PC-9 (cell line): Measurements from ENCODE around the gene TMEM88. TPM values are rescaled to one million over a fixed set of nuclear protein-coding genes. Genes with fewer than 3 reads are reported as not detected.

ENCODE experiments used
- BruUV-seq: library from RNA; stranded (reverse); fragments of 400-500 nt; replicated peaks from 2 replicates; lab custom pipeline; 2021; lab: Mats Ljungman, UMichigan
- CTCF ChIA-PET: fragments of 300-600 bp; sonication (Branson Sonifier 250); formaldehyde crosslinking; loops from one replicate; lab custom pipeline; 2022; ENCODE audit warnings: antibody characterized with exemption; lab: Charles Lee
- POLR2A ChIA-PET: fragments of 300-600 bp; sonication (Branson Sonifier 250); formaldehyde crosslinking; loops from one replicate; lab custom pipeline; 2022; ENCODE audit warnings: antibody characterized with exemption; ENCODE audit not compliant: unreplicated experiment; lab: Charles Lee
- DNase-seq, 2 experiments: peaks; one replicate each; pipeline versions ENCODE4 v3.0.0 to v3.0.0-alpha.2; 2015 to 2022; ENCODE audit warnings: mixed read lengths in 1 of 2
- H2AFZ ChIP-seq: fragments of 200-600 bp; sonication (generic); 2 replicates; pipeline ENCODE4 v1.8.1; 2017; ENCODE audit warnings: antibody characterized with exemption
- H3F3A ChIP-seq: fragments of 200-600 bp; sonication (generic); 2 replicates; pipeline ENCODE4 v1.8.1; 2017; ENCODE audit warnings: antibody characterized with exemption, mild to moderate bottlenecking, low read depth; ENCODE audit not compliant: insufficient read depth
- H3K27ac ChIP-seq: fragments of 200-600 bp; sonication (generic); 2 replicates; pipeline ENCODE4 v1.6.1; 2016; ENCODE audit warnings: mixed run types
- H3K27me3 ChIP-seq: fragments of 200-600 bp; sonication (generic); 2 replicates; pipeline ENCODE4 v1.6.1; 2016; ENCODE audit warnings: low read depth, mixed run types; ENCODE audit not compliant: insufficient read depth
- H3K36me3 ChIP-seq: fragments of 200-600 bp; sonication (generic); 2 replicates; pipeline ENCODE4 v1.6.1; 2016; ENCODE audit warnings: low read depth, mixed run types
- H3K4me1 ChIP-seq: fragments of 200-600 bp; sonication (generic); replicated peaks from 2 replicates; pipeline ENCODE4 v1.6.1; 2016; ENCODE audit warnings: mixed run types; ENCODE audit not compliant: insufficient read depth
- H3K4me2 ChIP-seq: fragments of 200-600 bp; sonication (generic); 2 replicates; pipeline ENCODE4 v1.6.1; 2017; ENCODE audit warnings: mixed run types
- H3K4me3 ChIP-seq: fragments of 200-600 bp; sonication (generic); 2 replicates; pipeline ENCODE4 v1.6.1; 2016; ENCODE audit warnings: mixed run types
- H3K79me2 ChIP-seq: fragments of 200-600 bp; sonication (generic); 2 replicates; pipeline ENCODE4 v1.6.1; 2017; ENCODE audit warnings: low read depth, mixed run types
- H3K9me2 ChIP-seq: fragments of 200-600 bp; sonication (generic); 2 replicates; pipeline ENCODE4 v1.8.1; 2017; ENCODE audit warnings: mild to moderate bottlenecking; ENCODE audit not compliant: insufficient read depth
- H3K9me3 ChIP-seq: fragments of 200-600 bp; sonication (generic); 2 replicates; pipeline ENCODE4 v1.8.1; 2016; ENCODE audit warnings: low read depth; ENCODE audit not compliant: insufficient read depth
- H4K20me1 ChIP-seq: fragments of 200-600 bp; sonication (generic); 2 replicates; pipeline ENCODE4 v1.8.1; 2017; ENCODE audit not compliant: insufficient read depth
- CTCF ChIP-seq: fragments of 200-600 bp; sonication (generic); conservative IDR thresholded peaks from 2 replicates; pipeline ENCODE4 v1.6.1; 2017; ENCODE audit warnings: mixed run types, antibody characterized with exemption, mild to moderate bottlenecking, moderate library complexity
- EZH2 ChIP-seq: fragments of 200-600 bp; sonication (generic); IDR thresholded peaks from 2 replicates; pipeline ENCODE4 v1.8.0; 2017; ENCODE audit warnings: antibody characterized with exemption, low read depth
- intact Hi-C: fragments of 100-400 bp; cut with micrococcal nuclease; formaldehyde crosslinking; loops from one replicate; pipeline ENCODE4 v1.10.0; 2022; ENCODE audit not compliant: unreplicated experiment
- total RNA-seq: library from RNA; stranded (reverse); gene quantifications from 2 replicates; pipeline ENCODE4 v1.2.3, GENCODE V29; 2021

The TMEM88 gene
- total RNA-seq, 1 experiment from 2014 or later = 3.1 TPM

- no peak for DNase-seq
- H4K20me1 ChIP-seq = no peaks in the 10 kb centered on the region
- H2AFZ ChIP-seq = no peak overlapping the region
- BruUV-seq = no TSS peak
- ChIA-PET CTCF (no interaction called here), POLR2A (no interaction called here)
- no peak overlapping the region for H3K4me2 ChIP-seq
- peaks cover 6% of the 10 kb centered on the region; the same call in 1 of the 2 replicates for H3K4me1 ChIP-seq
- intact Hi-C loops = loop anchor here (10.0 kb wide), 1 partner anchor 267 kb away; the partner anchor contains the start of gene MPDU1
- no peaks in the 10 kb centered on the region for H3K36me3 ChIP-seq
- H3K9me3 ChIP-seq = no peaks in the 10 kb centered on the region
- no peaks in the 10 kb centered on the region for H3K9me2 ChIP-seq
- H3F3A ChIP-seq = peaks cover 8% of the 10 kb centered on the region
- no peak overlapping the region for H3K4me3 ChIP-seq
- TF ChIP-seq CTCF = peak; percentile 66
- no peak for TF ChIP-seq EZH2
- H3K79me2 ChIP-seq = no peaks in the 10 kb centered on the region
- no peaks in the 10 kb centered on the region for H3K27me3 ChIP-seq
- no peak overlapping the region for H3K27ac ChIP-seq
Observed at GRCh38 chr17:7851438-7852261, 3.2 kb upstream of the TMEM88 start.

GRCh38 chr17:7852262-7852670 lies 2.6 kb upstream of the TMEM88 start:
- no peaks in the 10 kb centered on the region for H3K9me3 ChIP-seq
- no peaks in the 10 kb centered on the region for H3K27me3 ChIP-seq
- H3K4me3 ChIP-seq = no peak overlapping the region
- ChIA-PET POLR2A (no interaction called here), CTCF (no interaction called here)
- peaks cover 11% of the 10 kb centered on the region for H3F3A ChIP-seq
- DNase-seq = no peak
- intact Hi-C loops = loop anchor here (10.0 kb wide), 1 partner anchor 267 kb away; the partner anchor contains the start of gene MPDU1
- TF ChIP-seq CTCF (no peak), EZH2 (no peak)
- H3K4me2 ChIP-seq = no peak overlapping the region
- H4K20me1 ChIP-seq = no peaks in the 10 kb centered on the region
- H2AFZ ChIP-seq = no peak overlapping the region
- H3K36me3 ChIP-seq = no peaks in the 10 kb centered on the region
- BruUV-seq = no TSS peak
- H3K4me1 ChIP-seq = peaks cover 6% of the 10 kb centered on the region; the same call in 1 of the 2 replicates
- no peaks in the 10 kb centered on the region for H3K79me2 ChIP-seq
- no peak overlapping the region for H3K27ac ChIP-seq
- no peaks in the 10 kb centered on the region for H3K9me2 ChIP-seq

- BruUV-seq = no TSS peak
- no peak for TF ChIP-seq EZH2
- TF ChIP-seq CTCF = no peak
- no peak overlapping the region for H3K4me2 ChIP-seq
- DNase-seq = no peak
- no peaks in the 10 kb centered on the region for H3K9me2 ChIP-seq
- CTCF ChIA-PET = interaction anchor here (0.7 kb wide), 1 partner anchor 60 kb away, joined by 10 read pairs; no protein-coding TSS in a partner anchor
- H3K79me2 ChIP-seq = 0 out of 2 replicates have a peak, but pooled peaks cover under 1% of the 10 kb centered on the region
- no peaks in the 10 kb centered on the region for H3K27me3 ChIP-seq
- intact Hi-C loops = loop anchor here (10.0 kb wide), 1 partner anchor 268 kb away; the partner anchor contains the start of gene MPDU1
- no peaks in the 10 kb centered on the region for H3K36me3 ChIP-seq
- peaks cover 11% of the 10 kb centered on the region for H3F3A ChIP-seq
- POLR2A ChIA-PET = no interaction called here
- H3K27ac ChIP-seq = no peak overlapping the region
- no peaks in the 10 kb centered on the region for H4K20me1 ChIP-seq
- no peaks in the 10 kb centered on the region for H3K9me3 ChIP-seq
- H3K4me3 ChIP-seq = no peak overlapping the region
- H3K4me1 ChIP-seq = peaks cover 6% of the 10 kb centered on the region; the same call in 1 of the 2 replicates
- H2AFZ ChIP-seq = no peak overlapping the region
Observed at GRCh38 chr17:7852919-7853690, 1.8 kb upstream of the TMEM88 start.
